Ovary (tissue), 9 donors: ENCODE results near the gene PYGL. TPM values are rescaled to one million over a fixed set of nuclear protein-coding genes. Genes with fewer than 3 reads are reported as not detected.

Experiments used
- DNase-seq, 5 donors: peaks; one replicate each; pipeline ENCODE4 v3.0.0-alpha.2; 2019 to 2020
- H3K27ac ChIP-seq, 2 donors: fragments of 200-600 bp; one replicate each; pipeline versions ENCODE4 v1.5.1 to v1.8.0; 2019 to 2022
- H3K27me3 ChIP-seq: fragments of 200-600 bp; one replicate; pipeline ENCODE4 v1.8.0; 2022
- H3K36me3 ChIP-seq: fragments of 200-600 bp; sonication (generic); one replicate; pipeline ENCODE4 v1.5.1; 2019
- H3K4me1 ChIP-seq: one replicate; pipeline ENCODE4 v1.8.1; 2013; ENCODE audit warnings: mild to moderate bottlenecking, moderate library complexity; ENCODE audit not compliant: insufficient read depth
- H3K4me3 ChIP-seq: fragments of 200-600 bp; sonication (generic); one replicate; pipeline ENCODE4 v1.5.1; 2017
- H3K9me3 ChIP-seq, 2 donors: fragments of 200-600 bp in 1 of 2; sonication (generic) in 1 of 2; one replicate each; pipeline versions ENCODE4 v1.5.1 to v1.8.1; 2013 to 2019; ENCODE audit warnings: mild to moderate bottlenecking in 1 of 2, moderate library complexity in 1 of 2
- CTCF ChIP-seq, 3 donors: fragments of 450-650 bp in 2 of 3; fragments of 200-600 bp in 1 of 3; IDR thresholded peaks; one replicate each; pipeline versions ENCODE4 v1.5.1 to v1.8.0; 2016 to 2022; ENCODE audit warnings: antibody characterized with exemption in 3 of 3, mild to moderate bottlenecking in 1 of 3
- EP300 ChIP-seq: sonication (generic); formaldehyde crosslinking; IDR thresholded peaks from one replicate; pipeline ENCODE4 v1.6.1; 2017; ENCODE audit warnings: antibody characterized with exemption
- POLR2A ChIP-seq: fragments of 450-650 bp; IDR thresholded peaks from one replicate; pipeline ENCODE4 v1.6.1; 2017; ENCODE audit warnings: antibody characterized with exemption, mild to moderate bottlenecking, moderate library complexity
- WGBS, 3 donors: extraction: QIAGEN DNeasy Blood & Tissue Kit in 1 of 3; methylation state at CpG; one replicate each; pipeline versions ENCODE4 v1.1.5 to v1.1.7; 2013 to 2017; 5-methylcytosine and 5-hydroxymethylcytosine counted together
- intact Hi-C, 4 donors: fragments of 100-400 bp; cut with DNase I; formaldehyde crosslinking; loops; one replicate each; pipeline versions ENCODE4 v1.11.0 to v1.15.1; 2022 to 2023
- polyA plus RNA-seq, 2 donors: library from polyadenylated mRNA; stranded (reverse); fragments of 200-250 nt in 1 of 2; fragments of 350-450 nt in 1 of 2; fragmentation: Illumina TruSeq in 1 of 2; extraction: RNeasy Lipid Tissue Mini Kit (QIAGEN cat#74804) in 1 of 2; gene quantifications; one replicate each; pipeline ENCODE4 v1.2.3, GENCODE V29; 2013 to 2014
- total RNA-seq, 7 donors: library from RNA; depleted of rRNA in 2 of 7; stranded (reverse); fragments of >200 nt in 2 of 7; fragmentation: NEBNext Ultra II Directional in 3 of 7; extraction: Animal tissue kit (Norgen Biotek cat#: 25700) in 3 of 7; gene quantifications; one replicate each; pipeline versions ENCODE4 v1.1.0 to v1.2.4, GENCODE V29; 2016 to 2023
- donor health status: DM: no; HTN: no; CAD: no; lungs with moderate emphysema.
- donor health status: DM: no; HTN: no; CAD: no.
- donor health status: Bipolar disorder and iron deficiency.
- donor health status: DM: yes; HTN: yes; CAD: no.
- donor health status: DM: no; HTN: no; CAD: no.
- donor health status: DM: yes; HTN: yes; CAD: no.

PYGL gene
- total and polyA plus RNA-seq, 9 donors, result 19.6 to 53.7 (median 32.6) TPM

- no peaks in the 10 kb centered on the region for H3K4me1 ChIP-seq
- H3K36me3 ChIP-seq, result no peaks in the 10 kb centered on the region
- no peaks in the 10 kb centered on the region for H3K9me3 ChIP-seq
- H3K4me3 ChIP-seq, result no peak overlapping the region
- no peak overlapping the region for H3K27ac ChIP-seq
- no peak for DNase-seq
- no peak for TF ChIP-seq POLR2A
- TF ChIP-seq EP300, result no peak
- no peak for TF ChIP-seq CTCF (IDR thresholded peaks at IDR 0.05)
- 69 to 92% (median 71%) methylated on average over 2 of the region's 2 CpGs for WGBS, 3 donors
- intact Hi-C loops, result no loop called here
- no peaks in the 10 kb centered on the region for H3K27me3 ChIP-seq
These were observed 14.8 kb downstream of the PYGL start for GRCh38 chr14:50929506-50929905.

- Histone ChIP-seq H3K4me3 (no peak overlapping the region), H3K9me3 (no peaks in the 10 kb centered on the region), H3K27me3 (no peaks in the 10 kb centered on the region), H3K4me1 (no peaks in the 10 kb centered on the region), H3K36me3 (no peaks in the 10 kb centered on the region), H3K27ac (no peak overlapping the region)
- intact Hi-C loops, result no loop called here
- TF ChIP-seq EP300 (no peak), CTCF (IDR thresholded peaks at IDR 0.05) (no peak), POLR2A (no peak)
- DNase-seq, result no peak
- 93 to 97% (median 96%) methylated on average over 6 of the region's 6 CpGs for WGBS, 3 donors
These were observed 16.2 kb downstream of the PYGL start for GRCh38 chr14:50928002-50928635.

GRCh38 chr14:50926851-50927386 lies 17.4 kb downstream of the PYGL start:
- Histone ChIP-seq H3K27ac (no peak overlapping the region), H3K4me3 (no peak overlapping the region), H3K4me1 (no peaks in the 10 kb centered on the region), H3K27me3 (no peaks in the 10 kb centered on the region), H3K36me3 (no peaks in the 10 kb centered on the region), H3K9me3 (no peaks in the 10 kb centered on the region)
- no peak for DNase-seq
- TF ChIP-seq POLR2A, result no peak
- WGBS, 3 donors, result 85 to 88% (median 88%) methylated on average over 3 of the region's 3 CpGs
- intact Hi-C loops, result no loop called here

GRCh38 chr14:50924843-50925242 lies 19.4 kb downstream of the PYGL start:
- no peak for TF ChIP-seq EP300
- TF ChIP-seq POLR2A, result no peak
- no peak for TF ChIP-seq CTCF (IDR thresholded peaks at IDR 0.05)
- intact Hi-C loops, result no loop called here
- H3K4me3 ChIP-seq, result no peak overlapping the region
- 87 to 89% (median 88%) methylated on average over 4 of the region's 4 CpGs for WGBS, 3 donors
- H3K27ac ChIP-seq, result no peak overlapping the region
- H3K36me3 ChIP-seq, result no peaks in the 10 kb centered on the region
- H3K27me3 ChIP-seq, result no peaks in the 10 kb centered on the region
- no peaks in the 10 kb centered on the region for H3K9me3 ChIP-seq
- H3K4me1 ChIP-seq, result peaks cover 6% of the 10 kb centered on the region
- no peak for DNase-seq

- WGBS, 3 donors, result 47 to 54% (median 49%) methylated on average over 6 of the region's 6 CpGs
- Histone ChIP-seq H3K27me3 (no peaks in the 10 kb centered on the region), H3K9me3 (no peaks in the 10 kb centered on the region), H3K27ac (no peak overlapping the region), H3K36me3 (no peaks in the 10 kb centered on the region), H3K4me1 (peaks cover 6% of the 10 kb centered on the region), H3K4me3 (no peak overlapping the region)
- no peak for TF ChIP-seq CTCF (IDR thresholded peaks at IDR 0.05)
- no peak for TF ChIP-seq EP300
- DNase-seq, result no peak
- intact Hi-C loops, result no loop called here
These were observed 20.0 kb downstream of the PYGL start for GRCh38 chr14:50924236-50924635.
